Suprapubic skin (tissue), 4 donors: ENCODE results near the gene LARP1. TPM values are rescaled to one million over a fixed set of nuclear protein-coding genes. Genes with fewer than 3 reads are reported as not detected.

Experiments used
- DNase-seq, 2 donors: peaks; one replicate each; pipeline ENCODE4 v3.0.0-alpha.2; 2019; ENCODE audit warnings: low spot score in 2 of 2
- H3K27ac ChIP-seq: fragments of 200-600 bp; sonication (generic); one replicate; pipeline ENCODE4 v1.5.1; 2019
- H3K27me3 ChIP-seq: fragments of 200-600 bp; sonication (generic); one replicate; pipeline ENCODE4 v1.5.1; 2019
- H3K36me3 ChIP-seq: fragments of 200-600 bp; sonication (generic); one replicate; pipeline ENCODE4 v1.5.1; 2019
- H3K4me1 ChIP-seq: fragments of 200-600 bp; sonication (generic); one replicate; pipeline ENCODE4 v1.5.1; 2019
- H3K4me3 ChIP-seq: fragments of 200-600 bp; sonication (generic); one replicate; pipeline ENCODE4 v1.5.1; 2019; ENCODE audit warnings: mild to moderate bottlenecking
- H3K9me3 ChIP-seq: fragments of 200-600 bp; sonication (generic); one replicate; pipeline ENCODE4 v1.5.1; 2019
- CTCF ChIP-seq, 2 donors: fragments of 200-600 bp in 1 of 2; fragments of 450-650 bp in 1 of 2; sonication (generic) in 1 of 2; IDR thresholded peaks; one replicate each; pipeline ENCODE4 v1.5.1; 2016 to 2019; ENCODE audit warnings: antibody characterized with exemption in 2 of 2, mild to moderate bottlenecking in 1 of 2, moderate library complexity in 1 of 2
- EP300 ChIP-seq: sonication (generic); formaldehyde crosslinking; IDR thresholded peaks from one replicate; pipeline ENCODE4 v1.6.1; 2017; ENCODE audit warnings: antibody characterized with exemption
- POLR2A ChIP-seq, 2 donors: fragments of 450-650 bp; IDR thresholded peaks; one replicate each; pipeline ENCODE4 v1.6.1; 2017; ENCODE audit warnings: antibody characterized with exemption in 2 of 2, mild to moderate bottlenecking in 2 of 2, moderate library complexity in 2 of 2
- POLR2AphosphoS5 ChIP-seq, 3 donors: sonication (generic); formaldehyde crosslinking; IDR thresholded peaks; one replicate each; pipeline ENCODE4 v1.6.1; 2017; ENCODE audit warnings: antibody characterized with exemption in 3 of 3
- WGBS: methylation state at CpG from one replicate; pipeline ENCODE4 v1.1.5; 2018; 5-methylcytosine and 5-hydroxymethylcytosine counted together
- total RNA-seq, 4 donors: library from RNA; depleted of rRNA; stranded (reverse); fragments of >200 nt; gene quantifications; one replicate each; pipeline ENCODE4 v1.1.0, GENCODE V29; 2016

Gene LARP1
- total RNA-seq, 4 donors from 2014 or later: 98.5 to 127 (median 110) TPM

GRCh38 chr5:154815025-154815424, 59.8 kb downstream of the LARP1 start:
- TF ChIP-seq POLR2AphosphoS5 (IDR thresholded peaks at IDR 0.05): no peak
- no peak for TF ChIP-seq POLR2A (IDR thresholded peaks at IDR 0.05)
- TF ChIP-seq CTCF (IDR thresholded peaks at IDR 0.05): no peak
- TF ChIP-seq EP300: no peak
- Histone ChIP-seq H3K9me3 (no peaks in the 10 kb centered on the region), H3K27ac (no peak overlapping the region), H3K36me3 (peaks cover 91% of the 10 kb centered on the region), H3K4me3 (no peak overlapping the region), H3K27me3 (no peaks in the 10 kb centered on the region), H3K4me1 (peaks cover 8% of the 10 kb centered on the region)
- DNase-seq: peak in 1 of 2 donors; percentile 45
- WGBS: 87% methylated on average over 11 of the region's 11 CpGs

GRCh38 chr5:154815684-154816247, 60.6 kb downstream of the LARP1 start:
- Histone ChIP-seq H3K27me3 (no peaks in the 10 kb centered on the region), H3K36me3 (peaks cover 92% of the 10 kb centered on the region), H3K4me1 (peaks cover 8% of the 10 kb centered on the region), H3K9me3 (no peaks in the 10 kb centered on the region), H3K4me3 (no peak overlapping the region), H3K27ac (no peak overlapping the region)
- 82% methylated on average over 5 of the region's 5 CpGs for WGBS
- TF ChIP-seq CTCF (IDR thresholded peaks at IDR 0.05): no peak
- TF ChIP-seq POLR2A (IDR thresholded peaks at IDR 0.05): no peak
- no peak for TF ChIP-seq POLR2AphosphoS5 (IDR thresholded peaks at IDR 0.05)
- TF ChIP-seq EP300: no peak
- DNase-seq: peak in 1 of 2 donors; percentile 29

- Histone ChIP-seq H3K9me3 (no peaks in the 10 kb centered on the region), H3K36me3 (peaks cover 94% of the 10 kb centered on the region), H3K4me3 (no peak overlapping the region), H3K27ac (no peak overlapping the region), H3K27me3 (no peaks in the 10 kb centered on the region), H3K4me1 (peaks cover 2% of the 10 kb centered on the region)
- no peak for TF ChIP-seq EP300
- TF ChIP-seq POLR2A (IDR thresholded peaks at IDR 0.05): no peak
- TF ChIP-seq CTCF (IDR thresholded peaks at IDR 0.05): no peak
- no peak for TF ChIP-seq POLR2AphosphoS5 (IDR thresholded peaks at IDR 0.05)
- WGBS: 89% methylated on average over 5 of the region's 5 CpGs
- DNase-seq: peak in 1 of 2 donors; percentile 34
Measured at GRCh38 chr5:154816891-154817492, 61.8 kb downstream of the LARP1 start.

- 81% methylated on average over 6 of the region's 6 CpGs for WGBS
- H3K36me3 ChIP-seq: peaks cover 94% of the 10 kb centered on the region
Measured at GRCh38 chr5:154817815-154818214, 62.6 kb downstream of the LARP1 start.

More at GRCh38 chr5:154817815-154818214, 62.6 kb downstream of the LARP1 start:
- Histone ChIP-seq H3K27me3 (no peaks in the 10 kb centered on the region), H3K4me3 (no peak overlapping the region), H3K4me1 (no peaks in the 10 kb centered on the region), H3K9me3 (no peaks in the 10 kb centered on the region), H3K27ac (no peak overlapping the region)
- peak in 1 of 2 donors; percentile 35 for DNase-seq
- no peak for TF ChIP-seq POLR2AphosphoS5 (IDR thresholded peaks at IDR 0.05)
- TF ChIP-seq POLR2A (IDR thresholded peaks at IDR 0.05): no peak
- TF ChIP-seq CTCF (IDR thresholded peaks at IDR 0.05): no peak
- no peak for TF ChIP-seq EP300
